Measurements from ENCODE around the gene ARHGDIG. TPM values are rescaled to one million over a fixed set of nuclear protein-coding genes. Genes with fewer than 3 reads are reported as not detected.

Gene ARHGDIG
- total RNA-seq, 4 donors from 2014 or later, result 1.4 to 3.5 (median 1.8) TPM; not detected in 1

DNA sequence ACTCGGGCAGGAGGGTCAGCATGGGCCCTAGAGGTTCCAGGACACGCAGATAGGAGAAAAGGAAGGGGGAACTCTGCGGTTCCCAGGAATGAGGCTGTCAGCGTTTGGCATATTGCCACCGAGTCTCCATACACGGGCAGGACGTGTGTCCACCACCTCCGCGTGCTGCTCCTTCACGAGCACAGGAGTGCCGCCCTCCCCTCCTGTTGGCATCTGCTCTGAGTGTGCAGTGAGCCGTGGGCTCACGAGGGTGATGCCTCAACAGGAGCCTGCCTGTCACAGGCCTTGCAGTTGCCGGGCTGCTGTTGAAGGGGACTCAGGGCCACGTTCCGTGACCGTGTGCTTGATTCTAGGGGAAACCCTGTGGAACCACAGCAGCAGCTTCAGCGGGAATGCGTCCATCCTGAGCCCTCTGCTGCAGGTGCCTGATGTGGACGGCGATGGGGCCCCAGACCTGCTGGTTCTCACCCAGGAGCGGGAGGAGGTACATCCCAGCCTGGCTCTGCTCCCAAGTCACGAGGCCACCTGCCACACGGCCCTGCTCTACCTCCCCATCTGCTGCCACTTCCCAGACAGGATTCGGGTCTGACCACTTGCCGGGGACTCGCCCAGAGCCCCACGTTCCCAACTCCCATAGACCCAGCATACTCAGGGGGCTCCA, 19.2 kb upstream of the ARHGDIG start:
- intact Hi-C loops (cut with DNase I; ENCODE audit: low total_unique reads), result no loop called here
- Histone ChIP-seq H3K4me1 (peaks cover 0 to 4% of the 10 kb centered on the region in 2 donors), H3K27me3 (no peaks in the 10 kb centered on the region), H3K4me3 (no peak overlapping the region), H3K36me3 (peaks cover 0 to 75% of the 10 kb centered on the region in 2 donors), H3K27ac (no peak overlapping the region), H3K9me3 (no peaks in the 10 kb centered on the region)
- no peak for TF ChIP-seq POLR2A (IDR thresholded peaks at IDR 0.05)
- TF ChIP-seq, protein P1, sequence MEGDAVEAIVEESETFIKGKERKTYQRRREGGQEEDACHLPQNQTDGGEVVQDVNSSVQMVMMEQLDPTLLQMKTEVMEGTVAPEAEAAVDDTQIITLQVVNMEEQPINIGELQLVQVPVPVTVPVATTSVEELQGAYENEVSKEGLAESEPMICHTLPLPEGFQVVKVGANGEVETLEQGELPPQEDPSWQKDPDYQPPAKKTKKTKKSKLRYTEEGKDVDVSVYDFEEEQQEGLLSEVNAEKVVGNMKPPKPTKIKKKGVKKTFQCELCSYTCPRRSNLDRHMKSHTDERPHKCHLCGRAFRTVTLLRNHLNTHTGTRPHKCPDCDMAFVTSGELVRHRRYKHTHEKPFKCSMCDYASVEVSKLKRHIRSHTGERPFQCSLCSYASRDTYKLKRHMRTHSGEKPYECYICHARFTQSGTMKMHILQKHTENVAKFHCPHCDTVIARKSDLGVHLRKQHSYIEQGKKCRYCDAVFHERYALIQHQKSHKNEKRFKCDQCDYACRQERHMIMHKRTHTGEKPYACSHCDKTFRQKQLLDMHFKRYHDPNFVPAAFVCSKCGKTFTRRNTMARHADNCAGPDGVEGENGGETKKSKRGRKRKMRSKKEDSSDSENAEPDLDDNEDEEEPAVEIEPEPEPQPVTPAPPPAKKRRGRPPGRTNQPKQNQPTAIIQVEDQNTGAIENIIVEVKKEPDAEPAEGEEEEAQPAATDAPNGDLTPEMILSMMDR (IDR thresholded peaks at IDR 0.05 in 4 of 5, conservative IDR thresholded peaks at IDR 0.05 in 1 of 5), result no peak
- ATAC-seq (no peak), DNase-seq (no peak)
- in situ Hi-C loops (cut with MboI; ENCODE audit: low sequenced_read_pairs in 4 of 4), result no loop called here

DNA sequence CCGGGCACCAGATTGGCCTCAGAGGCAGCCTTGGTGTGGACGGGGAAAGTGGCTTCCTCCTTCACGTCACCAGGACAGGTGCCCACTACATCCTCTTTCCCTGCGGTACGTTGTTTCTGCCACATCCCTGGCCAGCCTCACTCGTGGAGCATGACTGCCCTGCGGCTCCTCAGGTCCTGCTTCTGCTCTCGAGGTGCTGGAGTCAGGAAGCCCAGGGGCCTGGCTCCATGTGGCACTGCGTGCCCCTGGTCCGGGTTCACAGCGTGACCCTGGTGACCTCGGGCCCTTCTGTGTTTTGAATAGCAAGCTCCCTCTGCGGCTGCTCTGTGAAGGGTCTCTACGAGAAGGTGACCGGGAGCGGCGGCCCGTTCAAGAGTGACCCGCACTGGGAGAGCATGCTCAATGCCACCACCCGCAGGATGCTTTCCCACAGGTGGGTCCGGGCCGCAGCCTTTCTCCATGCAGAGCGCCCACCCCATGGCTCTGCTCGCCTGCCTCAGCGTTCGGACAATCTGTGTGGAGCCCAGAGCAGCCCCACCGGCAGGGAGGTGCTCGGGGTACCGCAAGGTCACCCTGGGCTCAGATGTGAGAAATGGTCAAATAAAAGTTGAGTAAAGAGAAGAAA, 18.2 kb upstream of the ARHGDIG start:
- in situ Hi-C loops (cut with MboI; ENCODE audit: low sequenced_read_pairs in 4 of 4), result no loop called here
- intact Hi-C loops (cut with DNase I; ENCODE audit: low total_unique reads), result no loop called here
- no peak for TF ChIP-seq POLR2A (IDR thresholded peaks at IDR 0.05)
- TF ChIP-seq, protein P1 (IDR thresholded peaks at IDR 0.05 in 4 of 5, conservative IDR thresholded peaks at IDR 0.05 in 1 of 5), result no peak
- Histone ChIP-seq H3K27me3 (no peaks in the 10 kb centered on the region), H3K27ac (no peak overlapping the region), H3K4me3 (no peak overlapping the region), H3K4me1 (peaks cover 0 to 4% of the 10 kb centered on the region in 2 donors), H3K9me3 (no peaks in the 10 kb centered on the region), H3K36me3 (peaks cover 0 to 64% of the 10 kb centered on the region in 2 donors)
- no peak for ATAC-seq
- no peak for DNase-seq

DNA sequence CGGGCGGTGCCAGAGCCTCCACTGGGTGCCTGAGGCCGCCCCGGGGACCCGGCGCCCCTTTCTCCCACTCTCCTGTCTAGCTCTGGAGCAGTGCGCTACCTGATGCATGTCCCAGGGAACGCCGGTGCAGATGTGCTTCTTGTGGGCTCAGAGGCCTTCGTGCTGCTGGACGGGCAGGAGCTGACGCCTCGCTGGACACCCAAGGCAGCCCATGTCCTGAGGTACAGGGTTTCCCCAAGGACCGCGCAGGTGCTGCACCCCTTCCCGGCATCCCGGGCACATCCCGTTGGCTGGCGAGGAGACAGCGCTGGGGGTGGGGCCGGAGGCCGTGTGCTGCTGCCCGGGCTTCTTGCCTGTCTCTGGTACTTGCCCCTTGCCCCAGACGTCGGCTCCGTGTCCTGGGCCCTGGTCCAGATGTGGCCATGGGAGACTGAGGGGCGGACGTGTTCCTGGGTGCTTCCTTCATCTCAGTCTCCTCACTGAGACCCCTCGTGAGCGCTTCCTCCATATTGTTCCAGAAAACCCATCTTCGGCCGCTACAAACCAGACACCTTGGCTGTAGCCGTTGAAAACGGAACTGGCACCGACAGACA, 17.1 kb upstream of the ARHGDIG start:
- Histone ChIP-seq H3K36me3 (peaks cover 0 to 64% of the 10 kb centered on the region in 2 donors), H3K27ac (no peak overlapping the region), H3K9me3 (no peaks in the 10 kb centered on the region), H3K4me3 (no peak overlapping the region), H3K27me3 (no peaks in the 10 kb centered on the region), H3K4me1 (peaks cover 0 to 4% of the 10 kb centered on the region in 2 donors)
- DNase-seq, result no peak
- in situ Hi-C loops (cut with MboI; ENCODE audit: low sequenced_read_pairs in 4 of 4), result no loop called here
- no peak for ATAC-seq
- TF ChIP-seq, protein P1 (IDR thresholded peaks at IDR 0.05 in 4 of 5, conservative IDR thresholded peaks at IDR 0.05 in 1 of 5), result no peak
- no peak for TF ChIP-seq POLR2A (IDR thresholded peaks at IDR 0.05)
- intact Hi-C loops (cut with DNase I; ENCODE audit: low total_unique reads), result no loop called here

DNA sequence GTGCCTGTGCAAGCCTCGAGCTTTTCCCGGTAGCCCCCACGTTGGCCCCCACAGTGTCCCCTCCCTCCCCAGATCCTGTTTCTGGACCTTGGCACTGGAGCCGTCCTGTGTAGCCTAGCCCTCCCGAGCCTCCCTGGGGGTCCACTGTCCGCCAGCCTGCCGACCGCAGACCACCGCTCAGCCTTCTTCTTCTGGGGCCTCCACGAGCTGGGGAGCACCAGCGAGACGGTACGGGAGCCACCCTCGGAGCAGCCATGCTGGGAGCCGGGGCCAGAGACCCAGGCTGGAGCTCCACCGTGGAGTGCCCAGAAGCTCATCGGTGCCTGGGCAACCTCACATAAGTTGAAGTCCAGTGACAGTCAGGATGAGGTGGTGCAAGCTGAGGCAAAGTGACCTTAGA, 16.4 kb upstream of the ARHGDIG start:
- DNase-seq, result no peak
- no peaks in the 10 kb centered on the region for H3K27me3 ChIP-seq
- no peaks in the 10 kb centered on the region for H3K9me3 ChIP-seq
- TF ChIP-seq, protein P1 (IDR thresholded peaks at IDR 0.05 in 4 of 5, conservative IDR thresholded peaks at IDR 0.05 in 1 of 5), result no peak
- no peak for TF ChIP-seq POLR2A (IDR thresholded peaks at IDR 0.05)
- intact Hi-C loops (cut with DNase I; ENCODE audit: low total_unique reads) (no loop called here), in situ Hi-C loops (cut with MboI; ENCODE audit: low sequenced_read_pairs in 4 of 4) (no loop called here)
- peaks cover 0 to 4% of the 10 kb centered on the region in 2 donors for H3K4me1 ChIP-seq
- H3K4me3 ChIP-seq, result no peak overlapping the region
- ATAC-seq, result no peak
- H3K36me3 ChIP-seq, result peaks cover 0 to 61% of the 10 kb centered on the region in 2 donors
- H3K27ac ChIP-seq, result no peak overlapping the region

Data from gastrocnemius medialis (tissue), 4 donors.